ENCODE results near the gene ACSL3. TPM values are rescaled to one million over a fixed set of nuclear protein-coding genes. Genes with fewer than 3 reads are reported as not detected.

ACSL3 gene
- total RNA-seq, 1 experiment from 2014 or later, result 236 TPM

DNA sequence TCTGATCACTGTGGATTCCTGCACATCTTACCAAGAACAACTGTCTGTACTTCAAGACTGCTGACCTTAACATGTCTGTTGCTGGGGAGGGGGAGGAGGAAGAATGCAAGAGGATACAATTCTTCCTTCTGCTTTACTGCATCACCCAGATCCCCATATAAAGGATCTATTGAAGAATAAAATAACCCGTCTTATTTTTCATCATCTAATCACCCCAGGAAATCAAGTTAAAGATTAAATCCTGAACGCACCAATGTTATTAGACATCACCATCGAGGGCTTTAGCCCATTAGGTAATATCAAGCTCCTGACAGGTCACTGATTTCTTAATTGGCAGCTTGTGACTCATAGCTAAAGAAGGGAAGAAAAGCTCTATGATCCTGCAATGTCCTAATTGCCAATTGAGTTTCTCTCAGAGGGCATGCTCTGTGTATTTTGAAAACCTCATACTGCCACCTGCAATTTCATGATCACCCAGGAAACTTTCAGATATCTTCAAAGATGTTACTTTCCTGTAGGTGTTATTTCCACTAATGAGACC lies 115.8 kb downstream of the ACSL3 start:
- intact Hi-C loops (cut with micrococcal nuclease), result loop anchor here (10.0 kb wide), 1 partner anchor 628 kb away; the partner anchor contains the start of gene SCG2
- H3K9me2 ChIP-seq (replicated peaks; ENCODE audit: low read length), result no peaks in the 10 kb centered on the region
- ChIA-PET POLR2A (ENCODE audit: unreplicated experiment) (no interaction called here), CTCF (no interaction called here)
- no peaks in the 10 kb centered on the region for H3K9me3 ChIP-seq (ENCODE audit: low read length)
- no peaks in the 10 kb centered on the region for H3K79me2 ChIP-seq (ENCODE audit: low read length)
- peaks cover 19% of the 10 kb centered on the region for H3K4me1 ChIP-seq (ENCODE audit: insufficient read depth, low read length)
- H3K4me3 ChIP-seq (ENCODE audit: low read length), result no peak overlapping the region
- no peak overlapping the region for H3K27ac ChIP-seq (ENCODE audit: low read length)
- no peak for DNase-seq
- H4K20me1 ChIP-seq (ENCODE audit: low read length), result no peaks in the 10 kb centered on the region
- H2AFZ ChIP-seq (ENCODE audit: low read length), result no peak overlapping the region
- H3K27me3 ChIP-seq (ENCODE audit: low read length), result no peaks in the 10 kb centered on the region
- no peaks in the 10 kb centered on the region for H3F3A ChIP-seq (ENCODE audit: low read length, unreplicated experiment)
- H3K36me3 ChIP-seq (ENCODE audit: low read depth, low read length), result no peaks in the 10 kb centered on the region
- no peak overlapping the region for H3K9ac ChIP-seq (ENCODE audit: low read length)
- ATAC-seq, result no peak
- TF ChIP-seq EZH2 (IDR thresholded peaks at IDR 0.05; ENCODE audit: low read length, unreplicated experiment) (no peak), EZH2phosphoT487 (IDR thresholded peaks at IDR 0.05; ENCODE audit: borderline replicate concordance, low read length) (no peak)
- TF ChIP-seq, protein P1, sequence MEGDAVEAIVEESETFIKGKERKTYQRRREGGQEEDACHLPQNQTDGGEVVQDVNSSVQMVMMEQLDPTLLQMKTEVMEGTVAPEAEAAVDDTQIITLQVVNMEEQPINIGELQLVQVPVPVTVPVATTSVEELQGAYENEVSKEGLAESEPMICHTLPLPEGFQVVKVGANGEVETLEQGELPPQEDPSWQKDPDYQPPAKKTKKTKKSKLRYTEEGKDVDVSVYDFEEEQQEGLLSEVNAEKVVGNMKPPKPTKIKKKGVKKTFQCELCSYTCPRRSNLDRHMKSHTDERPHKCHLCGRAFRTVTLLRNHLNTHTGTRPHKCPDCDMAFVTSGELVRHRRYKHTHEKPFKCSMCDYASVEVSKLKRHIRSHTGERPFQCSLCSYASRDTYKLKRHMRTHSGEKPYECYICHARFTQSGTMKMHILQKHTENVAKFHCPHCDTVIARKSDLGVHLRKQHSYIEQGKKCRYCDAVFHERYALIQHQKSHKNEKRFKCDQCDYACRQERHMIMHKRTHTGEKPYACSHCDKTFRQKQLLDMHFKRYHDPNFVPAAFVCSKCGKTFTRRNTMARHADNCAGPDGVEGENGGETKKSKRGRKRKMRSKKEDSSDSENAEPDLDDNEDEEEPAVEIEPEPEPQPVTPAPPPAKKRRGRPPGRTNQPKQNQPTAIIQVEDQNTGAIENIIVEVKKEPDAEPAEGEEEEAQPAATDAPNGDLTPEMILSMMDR (conservative IDR thresholded peaks at IDR 0.05; ENCODE audit: low read depth, low read length), result no peak
- BruUV-seq (replicated peaks), result no TSS peak
- H3K4me2 ChIP-seq (ENCODE audit: low read length), result no peak overlapping the region

DNA sequence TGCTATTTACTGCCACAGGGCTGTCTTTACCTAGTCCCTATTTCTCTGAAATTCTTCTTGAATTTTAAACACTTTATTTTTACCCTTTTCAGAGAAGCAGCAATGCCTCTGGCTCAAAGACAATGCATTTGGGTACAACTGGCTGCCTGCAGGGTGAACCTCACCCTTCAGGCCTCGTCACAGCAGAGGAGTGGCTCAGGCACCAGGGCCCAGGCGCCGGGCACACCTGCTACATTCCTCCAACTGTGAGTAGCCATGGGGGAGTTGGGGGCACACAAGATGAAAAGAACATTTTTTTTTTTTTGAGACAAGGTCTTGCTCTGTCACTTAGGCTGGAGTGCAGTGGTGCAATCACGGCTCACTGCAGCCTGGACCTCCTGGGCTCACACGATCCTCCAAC lies 116.3 kb downstream of the ACSL3 start:
- ATAC-seq, result no peak
- H3K4me3 ChIP-seq (ENCODE audit: low read length), result no peak overlapping the region
- no peak overlapping the region for H3K9ac ChIP-seq (ENCODE audit: low read length)
- no peaks in the 10 kb centered on the region for H3F3A ChIP-seq (ENCODE audit: low read length, unreplicated experiment)
- ChIA-PET POLR2A (ENCODE audit: unreplicated experiment) (no interaction called here), CTCF (no interaction called here)
- peaks cover 15% of the 10 kb centered on the region for H3K4me1 ChIP-seq (ENCODE audit: insufficient read depth, low read length)
- DNase-seq, result no peak
- no peaks in the 10 kb centered on the region for H3K9me3 ChIP-seq (ENCODE audit: low read length)
- H3K36me3 ChIP-seq (ENCODE audit: low read depth, low read length), result no peaks in the 10 kb centered on the region
- no peaks in the 10 kb centered on the region for H3K79me2 ChIP-seq (ENCODE audit: low read length)
- no peak overlapping the region for H2AFZ ChIP-seq (ENCODE audit: low read length)
- no TSS peak for BruUV-seq (replicated peaks)
- H3K27ac ChIP-seq (ENCODE audit: low read length), result no peak overlapping the region
- no peak overlapping the region for H3K4me2 ChIP-seq (ENCODE audit: low read length)
- TF ChIP-seq EZH2phosphoT487 (IDR thresholded peaks at IDR 0.05; ENCODE audit: borderline replicate concordance, low read length), result no peak
- no peak for TF ChIP-seq EZH2 (IDR thresholded peaks at IDR 0.05; ENCODE audit: low read length, unreplicated experiment)
- TF ChIP-seq, protein P1 (conservative IDR thresholded peaks at IDR 0.05; ENCODE audit: low read depth, low read length), result no peak
- no peaks in the 10 kb centered on the region for H4K20me1 ChIP-seq (ENCODE audit: low read length)
- no peaks in the 10 kb centered on the region for H3K27me3 ChIP-seq (ENCODE audit: low read length)
- intact Hi-C loops (cut with micrococcal nuclease), result loop anchor here (10.0 kb wide), 1 partner anchor 628 kb away; the partner anchor contains the start of gene SCG2
- no peaks in the 10 kb centered on the region for H3K9me2 ChIP-seq (replicated peaks; ENCODE audit: low read length)

DNA sequence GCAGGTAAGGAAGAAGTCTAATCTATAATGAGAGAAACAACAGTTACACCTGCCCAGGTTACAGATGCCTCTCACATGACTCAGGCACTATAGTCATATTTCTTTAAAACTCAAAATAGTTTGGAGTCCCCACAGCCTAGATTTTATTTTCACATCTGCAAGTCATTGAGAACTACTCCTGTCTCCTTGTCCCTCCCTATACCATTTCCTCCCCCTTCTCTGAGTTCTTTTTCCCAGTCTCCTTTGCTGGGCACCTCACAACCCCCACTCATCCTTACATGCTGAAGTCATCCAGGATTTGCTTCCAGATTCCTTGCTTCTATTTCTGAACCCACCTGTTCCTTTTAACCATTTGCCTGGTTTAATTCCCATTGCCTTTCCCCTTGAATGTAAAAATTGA lies 118.0 kb downstream of the ACSL3 start:
- intact Hi-C loops (cut with micrococcal nuclease), result loop anchor here (10.0 kb wide), 1 partner anchor 626 kb away; the partner anchor contains the start of gene SCG2
- Histone ChIP-seq H3K27ac (ENCODE audit: low read length) (no peak overlapping the region), H3K79me2 (ENCODE audit: low read length) (no peaks in the 10 kb centered on the region), H3K4me3 (ENCODE audit: low read length) (no peak overlapping the region), H3K9me2 (replicated peaks; ENCODE audit: low read length) (no peaks in the 10 kb centered on the region), H3K36me3 (ENCODE audit: low read depth, low read length) (no peaks in the 10 kb centered on the region), H4K20me1 (ENCODE audit: low read length) (no peaks in the 10 kb centered on the region), H2AFZ (ENCODE audit: low read length) (no peak overlapping the region), H3K27me3 (ENCODE audit: low read length) (no peaks in the 10 kb centered on the region), H3K9ac (ENCODE audit: low read length) (no peak overlapping the region), H3F3A (ENCODE audit: low read length, unreplicated experiment) (no peaks in the 10 kb centered on the region), H3K9me3 (ENCODE audit: low read length) (no peaks in the 10 kb centered on the region), H3K4me2 (ENCODE audit: low read length) (no peak overlapping the region), H3K4me1 (ENCODE audit: insufficient read depth, low read length) (no peaks in the 10 kb centered on the region)
- ATAC-seq (no peak), DNase-seq (no peak)
- TF ChIP-seq EZH2 (IDR thresholded peaks at IDR 0.05; ENCODE audit: low read length, unreplicated experiment) (no peak), EZH2phosphoT487 (IDR thresholded peaks at IDR 0.05; ENCODE audit: borderline replicate concordance, low read length) (no peak)
- TF ChIP-seq, protein P1 (conservative IDR thresholded peaks at IDR 0.05; ENCODE audit: low read depth, low read length), result no peak
- POLR2A ChIA-PET (ENCODE audit: unreplicated experiment), result no interaction called here
- CTCF ChIA-PET, result no interaction called here
- no TSS peak for BruUV-seq (replicated peaks)
